ENCODE results near the gene FERMT3.

FERMT3 gene

DNA sequence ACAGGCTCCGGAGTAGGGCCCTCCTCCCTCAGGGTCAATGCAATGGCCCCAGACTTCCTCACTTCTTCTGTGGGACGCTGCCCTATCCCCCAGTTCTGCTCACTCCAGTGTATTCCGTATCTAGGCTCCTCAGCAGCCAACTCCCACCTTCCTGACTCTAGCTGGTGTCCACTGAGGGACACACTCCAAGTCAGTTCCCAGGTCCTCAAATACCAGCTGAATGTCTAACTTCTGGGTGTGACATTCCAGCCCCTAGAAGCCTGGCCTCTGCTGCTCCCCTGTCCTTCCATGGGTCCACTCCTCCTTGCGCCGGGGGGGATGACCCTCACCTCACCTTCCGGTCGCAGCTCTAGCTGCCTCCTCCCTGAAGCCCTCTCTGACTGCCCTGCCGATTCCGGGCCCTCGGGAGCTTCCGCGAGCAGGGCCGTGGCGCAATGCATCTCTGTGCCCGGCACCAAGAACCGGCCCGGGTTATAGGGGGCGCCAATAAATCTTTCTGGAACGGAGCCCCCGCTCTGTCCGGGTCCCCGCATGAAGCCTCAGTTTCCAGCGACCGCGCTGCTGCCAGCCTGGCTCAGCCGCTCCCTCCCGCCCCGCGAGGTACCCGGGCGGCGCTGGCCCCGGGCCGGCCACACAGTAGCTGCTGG is 62.5 kb downstream of the FERMT3 start:
- ATAC-seq = peak; percentile 8
- TF ChIP-seq, protein P1, sequence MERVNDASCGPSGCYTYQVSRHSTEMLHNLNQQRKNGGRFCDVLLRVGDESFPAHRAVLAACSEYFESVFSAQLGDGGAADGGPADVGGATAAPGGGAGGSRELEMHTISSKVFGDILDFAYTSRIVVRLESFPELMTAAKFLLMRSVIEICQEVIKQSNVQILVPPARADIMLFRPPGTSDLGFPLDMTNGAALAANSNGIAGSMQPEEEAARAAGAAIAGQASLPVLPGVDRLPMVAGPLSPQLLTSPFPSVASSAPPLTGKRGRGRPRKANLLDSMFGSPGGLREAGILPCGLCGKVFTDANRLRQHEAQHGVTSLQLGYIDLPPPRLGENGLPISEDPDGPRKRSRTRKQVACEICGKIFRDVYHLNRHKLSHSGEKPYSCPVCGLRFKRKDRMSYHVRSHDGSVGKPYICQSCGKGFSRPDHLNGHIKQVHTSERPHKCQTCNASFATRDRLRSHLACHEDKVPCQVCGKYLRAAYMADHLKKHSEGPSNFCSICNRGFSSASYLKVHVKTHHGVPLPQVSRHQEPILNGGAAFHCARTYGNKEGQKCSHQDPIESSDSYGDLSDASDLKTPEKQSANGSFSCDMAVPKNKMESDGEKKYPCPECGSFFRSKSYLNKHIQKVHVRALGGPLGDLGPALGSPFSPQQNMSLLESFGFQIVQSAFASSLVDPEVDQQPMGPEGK (CRISPR knock-in tag; IDR thresholded peaks at IDR 0.05; ENCODE audit: borderline replicate concordance) = peak; percentile 60
- TF ChIP-seq GLIS3 (CRISPR knock-in tag; IDR thresholded peaks at IDR 0.05) = no peak
- no peak; the same call in 1 of the 2 replicates for TF ChIP-seq ZNF70 (CRISPR knock-in tag; IDR thresholded peaks at IDR 0.05)

DNA sequence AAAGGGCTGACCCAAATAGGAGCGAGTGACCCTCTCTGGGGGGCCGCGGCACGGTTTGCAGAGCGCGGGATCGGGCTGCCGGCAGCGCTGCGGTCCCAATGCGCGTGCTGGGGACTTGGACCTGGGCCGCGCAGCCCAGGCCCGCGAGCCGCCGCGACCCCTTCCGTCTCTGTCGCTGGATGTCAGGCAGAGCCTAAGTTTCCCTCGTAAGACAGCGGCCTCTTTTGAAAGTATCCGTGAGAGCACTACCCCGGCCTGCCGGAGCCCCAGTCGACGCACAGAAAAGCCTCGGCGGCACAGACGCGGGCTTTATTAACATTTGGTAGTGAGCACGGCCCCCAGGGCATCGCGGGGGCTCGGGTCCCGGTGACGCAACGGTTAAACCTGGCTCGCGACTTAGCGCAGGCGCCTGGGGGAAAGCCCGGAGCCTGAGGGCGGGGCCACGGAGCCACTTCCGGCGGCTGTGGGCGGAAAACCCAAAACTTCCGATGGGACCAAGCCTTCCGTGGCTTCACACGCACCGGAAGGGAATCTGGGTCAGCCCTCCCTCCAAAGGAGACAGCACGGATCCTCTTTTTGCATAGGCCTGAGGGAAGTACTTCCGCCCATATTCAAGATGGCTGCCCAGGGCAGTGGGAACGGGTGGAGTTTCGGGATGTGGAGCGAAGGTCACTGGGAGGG is 63.2 kb downstream of the FERMT3 start:
- ATAC-seq = peak; percentile 87
- TF ChIP-seq, protein P2, sequence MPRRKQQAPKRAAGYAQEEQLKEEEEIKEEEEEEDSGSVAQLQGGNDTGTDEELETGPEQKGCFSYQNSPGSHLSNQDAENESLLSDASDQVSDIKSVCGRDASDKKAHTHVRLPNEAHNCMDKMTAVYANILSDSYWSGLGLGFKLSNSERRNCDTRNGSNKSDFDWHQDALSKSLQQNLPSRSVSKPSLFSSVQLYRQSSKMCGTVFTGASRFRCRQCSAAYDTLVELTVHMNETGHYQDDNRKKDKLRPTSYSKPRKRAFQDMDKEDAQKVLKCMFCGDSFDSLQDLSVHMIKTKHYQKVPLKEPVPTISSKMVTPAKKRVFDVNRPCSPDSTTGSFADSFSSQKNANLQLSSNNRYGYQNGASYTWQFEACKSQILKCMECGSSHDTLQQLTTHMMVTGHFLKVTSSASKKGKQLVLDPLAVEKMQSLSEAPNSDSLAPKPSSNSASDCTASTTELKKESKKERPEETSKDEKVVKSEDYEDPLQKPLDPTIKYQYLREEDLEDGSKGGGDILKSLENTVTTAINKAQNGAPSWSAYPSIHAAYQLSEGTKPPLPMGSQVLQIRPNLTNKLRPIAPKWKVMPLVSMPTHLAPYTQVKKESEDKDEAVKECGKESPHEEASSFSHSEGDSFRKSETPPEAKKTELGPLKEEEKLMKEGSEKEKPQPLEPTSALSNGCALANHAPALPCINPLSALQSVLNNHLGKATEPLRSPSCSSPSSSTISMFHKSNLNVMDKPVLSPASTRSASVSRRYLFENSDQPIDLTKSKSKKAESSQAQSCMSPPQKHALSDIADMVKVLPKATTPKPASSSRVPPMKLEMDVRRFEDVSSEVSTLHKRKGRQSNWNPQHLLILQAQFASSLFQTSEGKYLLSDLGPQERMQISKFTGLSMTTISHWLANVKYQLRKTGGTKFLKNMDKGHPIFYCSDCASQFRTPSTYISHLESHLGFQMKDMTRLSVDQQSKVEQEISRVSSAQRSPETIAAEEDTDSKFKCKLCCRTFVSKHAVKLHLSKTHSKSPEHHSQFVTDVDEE (CRISPR knock-in tag; IDR thresholded peaks at IDR 0.05) = peak; percentile 17; the same call in 1 of the 2 replicates
- TF ChIP-seq, protein P1 (CRISPR knock-in tag; IDR thresholded peaks at IDR 0.05; ENCODE audit: borderline replicate concordance) = peak; percentile 64; the same call in 1 of the 2 replicates
- no peak for TF ChIP-seq ZFP3 (CRISPR knock-in tag; IDR thresholded peaks at IDR 0.05)
